T-cell (primary cell): ENCODE results near the gene NFX1. TPM values are rescaled to one million over a fixed set of nuclear protein-coding genes. Genes with fewer than 3 reads are reported as not detected.

Source experiments
- ATAC-seq, 4 experiments: fragments of 200-7000 bp in 3 of 4; fragments of 150-1000 bp in 1 of 4; cut with Tn5 transposase; replicated peaks in 1 of 4; 1 replicate in 3 of 4; 2 replicates in 1 of 4; pipeline ENCODE4 v1.10.0; 2021; ENCODE audit warnings: moderate library complexity in 3 of 4, mild to moderate bottlenecking in 2 of 4, moderate number of reproducible peaks in 1 of 4
- CTCF ChIA-PET, 2 donors: fragments of 300-600 bp; sonication (Branson Sonifier 250); formaldehyde crosslinking; loops; one replicate each; lab custom pipeline; 2022; ENCODE audit warnings: antibody characterized with exemption in 2 of 2; lab: Charles Lee
- POLR2A ChIA-PET, 2 donors: fragments of 300-600 bp; sonication (Branson Sonifier 250); formaldehyde crosslinking; loops; one replicate each; lab custom pipeline; 2022; ENCODE audit warnings: antibody characterized with exemption in 2 of 2; lab: Charles Lee
- DNase-seq, 35 experiments: peaks; one replicate each; pipeline versions ENCODE4 v3.0.0 to v3.0.0-alpha.2; 2013 to 2023
- H3K27ac ChIP-seq: one replicate; pipeline ENCODE4 v1.5.1; 2013; ENCODE audit warnings: low read length
- H3K27me3 ChIP-seq, 2 experiments: replicated peaks in 1 of 2; 1 replicate in 1 of 2; 2 replicates in 1 of 2; pipeline versions ENCODE4 v1.6.1 to v1.7.0; 2013; ENCODE audit warnings: low read length in 1 of 2, mixed read lengths in 1 of 2; ENCODE audit not compliant: control insufficient read depth in 2 of 2, insufficient read depth in 2 of 2; ENCODE audit errors: extremely low read depth in 1 of 2
- H3K36me3 ChIP-seq, 2 donors: 1 replicate in 1 of 2; 2 replicates in 1 of 2; pipeline versions ENCODE4 v1.6.1 to v1.7.0; 2013; ENCODE audit warnings: low read length in 1 of 2; ENCODE audit not compliant: control insufficient read depth in 2 of 2, insufficient read depth in 1 of 2; ENCODE audit errors: extremely low read depth in 1 of 2
- H3K4me1 ChIP-seq, 2 experiments: 1 replicate in 1 of 2; 2 replicates in 1 of 2; pipeline versions ENCODE4 v1.6.1 to v1.7.0; 2013; ENCODE audit warnings: low read length in 2 of 2, mixed read lengths in 1 of 2; ENCODE audit not compliant: insufficient read depth in 2 of 2, control insufficient read depth in 1 of 2; ENCODE audit errors: extremely low read depth in 1 of 2
- H3K4me3 ChIP-seq, 2 donors: 1 replicate in 1 of 2; 2 replicates in 1 of 2; pipeline versions ENCODE4 v1.5.1 to v1.7.0; 2013; ENCODE audit warnings: mild to moderate bottlenecking in 2 of 2, low read length in 1 of 2, moderate library complexity in 1 of 2; ENCODE audit not compliant: control insufficient read depth in 1 of 2; ENCODE audit errors: extremely low read depth in 1 of 2
- H3K9me3 ChIP-seq: 2 replicates; pipeline ENCODE4 v1.7.0; 2013
- H3K27ac Mint-ChIP-seq, 2 donors: one replicate each; pipeline ENCODE4 v1.8.0; 2020 to 2021; ENCODE audit warnings: mild to moderate bottlenecking in 2 of 2, mixed read lengths in 2 of 2
- H3K27me3 Mint-ChIP-seq, 2 donors: one replicate each; pipeline ENCODE4 v1.8.0; 2021 to 2022; ENCODE audit warnings: mixed read lengths in 2 of 2
- H3K36me3 Mint-ChIP-seq: one replicate; pipeline ENCODE4 v1.8.0; 2021; ENCODE audit warnings: mixed read lengths
- H3K4me1 Mint-ChIP-seq, 3 donors: one replicate each; pipeline ENCODE4 v1.8.0; 2020 to 2022; ENCODE audit warnings: mixed read lengths in 3 of 3, mild to moderate bottlenecking in 1 of 3
- H3K4me3 Mint-ChIP-seq, 3 donors: one replicate each; pipeline ENCODE4 v1.8.0; 2020 to 2022; ENCODE audit warnings: mild to moderate bottlenecking in 3 of 3, mixed read lengths in 3 of 3, moderate library complexity in 3 of 3
- H3K9me3 Mint-ChIP-seq, 3 donors: one replicate each; pipeline ENCODE4 v1.8.0; 2020 to 2022; ENCODE audit warnings: mixed read lengths in 3 of 3
- WGBS: methylation state at CpG from one replicate; pipeline ENCODE4 v1.1.5; 2013; ENCODE audit warnings: missing lambda C conversion rate; ENCODE audit not compliant: insufficient coverage; 5-methylcytosine and 5-hydroxymethylcytosine counted together
- total RNA-seq, 35 experiments: library from RNA in 6 of 35; stranded (reverse) in 6 of 35; fragments of 120-200 nt in 1 of 35; gene quantifications; one replicate each; pipeline versions ENCODE4 v1.2.1 to v1.2.4 and lab custom pipeline; 2013 to 2026

NFX1 gene
- total RNA-seq, 5 donors from 2014 or later (not counting 1 experiment from before 2014, with no cell fraction given): 41.5 to 55.8 (median 48.5) TPM

- 81% methylated on average over 3 of the region's 12 CpGs for WGBS
- H3K27ac ChIP-seq: no peak overlapping the region
- no peaks in the 10 kb centered on the region for H3K9me3 Mint-ChIP-seq
- ATAC-seq (no peak), DNase-seq (no peak)
- H3K4me3 Mint-ChIP-seq: peak overlapping the region in 1 of 3 donors; percentile 42
- H3K36me3 ChIP-seq: peaks cover 3 to 64% of the 10 kb centered on the region in 2 donors
- H3K27me3 Mint-ChIP-seq: no peaks in the 10 kb centered on the region
- H3K27ac Mint-ChIP-seq: peak overlapping the region in 1 of 2 donors; percentile 1
- no peaks in the 10 kb centered on the region for H3K27me3 ChIP-seq
- peaks cover 20 to 56% of the 10 kb centered on the region in 2 experiments for H3K4me1 ChIP-seq
- peaks cover 66% of the 10 kb centered on the region for H3K36me3 Mint-ChIP-seq
- peaks cover 80 to 94% (median 89%) of the 10 kb centered on the region in 3 donors for H3K4me1 Mint-ChIP-seq
- H3K4me3 ChIP-seq: no peak overlapping the region
- H3K9me3 ChIP-seq: no peaks in the 10 kb centered on the region
- POLR2A ChIA-PET: no interaction called here
- CTCF ChIA-PET: no interaction called here
Measured at GRCh38 chr9:33294670-33295432, 4.5 kb downstream of the NFX1 start.

- Histone ChIP-seq H3K36me3 (peaks cover 3 to 71% of the 10 kb centered on the region in 2 donors), H3K27ac (no peak overlapping the region), H3K4me1 (peaks cover 20 to 53% of the 10 kb centered on the region in 2 experiments), H3K27me3 (no peaks in the 10 kb centered on the region), H3K4me3 (no peak overlapping the region), H3K9me3 (no peaks in the 10 kb centered on the region)
- peaks cover 80 to 93% (median 92%) of the 10 kb centered on the region in 3 donors for H3K4me1 Mint-ChIP-seq
- peaks cover 69% of the 10 kb centered on the region for H3K36me3 Mint-ChIP-seq
- no CpG with 5 or more reads among the region's 2 CpGs for WGBS
- no peak for DNase-seq
- H3K27ac Mint-ChIP-seq: no peak overlapping the region
- no peaks in the 10 kb centered on the region for H3K27me3 Mint-ChIP-seq
- POLR2A ChIA-PET: no interaction called here
- CTCF ChIA-PET: no interaction called here
- H3K9me3 Mint-ChIP-seq: no peaks in the 10 kb centered on the region
- no peak for ATAC-seq
- peak overlapping the region in 1 of 3 donors; percentile 20 for H3K4me3 Mint-ChIP-seq
Measured at GRCh38 chr9:33295571-33295970, 5.3 kb downstream of the NFX1 start.

GRCh38 chr9:33297432-33297831, 7.1 kb downstream of the NFX1 start:
- H3K4me3 ChIP-seq: no peak overlapping the region
- POLR2A ChIA-PET: no interaction called here

GRCh38 chr9:33300546-33300945, 10.2 kb downstream of the NFX1 start:
- no peak overlapping the region for H3K4me3 ChIP-seq
- H3K27ac Mint-ChIP-seq: peak overlapping the region in 1 of 2 donors; percentile 23
- peaks cover 47 to 58% (median 50%) of the 10 kb centered on the region in 3 donors for H3K4me1 Mint-ChIP-seq
- DNase-seq (no peak), ATAC-seq (no peak)
- H3K27ac ChIP-seq: no peak overlapping the region
- no peaks in the 10 kb centered on the region for H3K27me3 Mint-ChIP-seq
- H3K27me3 ChIP-seq: no peaks in the 10 kb centered on the region
- H3K9me3 Mint-ChIP-seq: no peaks in the 10 kb centered on the region
- peaks cover 0 to 93% of the 10 kb centered on the region in 2 donors for H3K36me3 ChIP-seq
- peaks cover 55% of the 10 kb centered on the region for H3K36me3 Mint-ChIP-seq
- ChIA-PET POLR2A (no interaction called here), CTCF (no interaction called here)
- no peak overlapping the region for H3K4me3 Mint-ChIP-seq
- WGBS: no CpG with 5 or more reads among the region's 2 CpGs
- peaks cover 6 to 23% of the 10 kb centered on the region in 2 experiments for H3K4me1 ChIP-seq
- H3K9me3 ChIP-seq: no peaks in the 10 kb centered on the region

More at GRCh38 chr9:33297432-33297831, 7.1 kb downstream of the NFX1 start:
- Mint-ChIP-seq H3K27ac (peak overlapping the region; percentile 25 to 66), H3K4me1 (peaks cover 69 to 85% (median 79%) of the 10 kb centered on the region in 3 donors), H3K27me3 (no peaks in the 10 kb centered on the region), H3K36me3 (peaks cover 68% of the 10 kb centered on the region), H3K4me3 (peak overlapping the region; percentile 42 to 59 (median 42)), H3K9me3 (no peaks in the 10 kb centered on the region)
- peaks cover 3 to 81% of the 10 kb centered on the region in 2 donors for H3K36me3 ChIP-seq
- peak; percentile 22 to 73 (median 35) for ATAC-seq
- DNase-seq: peak in 10 of 35 experiments; percentile 6 to 52 (median 19)
- WGBS: no CpG with 5 or more reads among the region's 1 CpG
- H3K4me1 ChIP-seq: peaks cover 8 to 35% of the 10 kb centered on the region in 2 experiments
- no peak overlapping the region for H3K27ac ChIP-seq
- no peaks in the 10 kb centered on the region for H3K9me3 ChIP-seq
- CTCF ChIA-PET: interaction anchor here in 1 of 2 donors (1.1 to 1.3 kb wide), 2 partner anchors 10 to 11 kb away, joined by 3 to 7 read pairs; no protein-coding TSS in a partner anchor
- H3K27me3 ChIP-seq: no peaks in the 10 kb centered on the region

DNA sequence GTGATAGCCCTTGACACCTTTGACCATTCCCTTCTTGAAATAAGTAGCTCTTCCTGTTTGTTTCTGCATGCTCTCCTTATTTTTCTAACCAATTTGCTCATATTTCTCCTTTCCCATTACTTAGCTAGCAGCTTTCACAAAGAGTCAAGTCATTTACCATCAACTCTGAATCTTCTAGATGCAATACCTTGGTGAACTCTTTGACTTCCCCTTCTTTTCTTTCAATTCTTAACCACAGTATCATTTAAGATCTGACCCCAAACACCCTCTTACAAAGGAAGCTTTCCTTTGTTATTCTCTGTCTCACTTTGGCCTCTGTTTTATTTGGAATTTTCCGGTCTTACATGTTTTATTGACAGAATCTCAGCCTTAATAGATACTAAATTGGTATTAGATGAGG, 14.0 kb downstream of the NFX1 start:
- H3K27ac Mint-ChIP-seq: no peak overlapping the region
- DNase-seq: no peak
- peaks cover 9 to 23% (median 13%) of the 10 kb centered on the region in 3 donors for H3K4me1 Mint-ChIP-seq
- POLR2A ChIA-PET: interaction anchor here in 1 of 2 donors (0.6 kb wide), 2 partner anchors 19 to 35 kb away, joined by 3 read pairs; no protein-coding TSS in a partner anchor
- Histone ChIP-seq H3K27ac (no peak overlapping the region), H3K4me3 (no peak overlapping the region), H3K27me3 (no peaks in the 10 kb centered on the region), H3K4me1 (no peaks in the 10 kb centered on the region), H3K36me3 (peaks cover 0 to 96% of the 10 kb centered on the region in 2 donors), H3K9me3 (no peaks in the 10 kb centered on the region)
- CTCF ChIA-PET: no interaction called here
- H3K4me3 Mint-ChIP-seq: no peak overlapping the region
- no peaks in the 10 kb centered on the region for H3K9me3 Mint-ChIP-seq
- peaks cover 26% of the 10 kb centered on the region for H3K36me3 Mint-ChIP-seq
- WGBS: no CpG with 5 or more reads among the region's 1 CpG
- H3K27me3 Mint-ChIP-seq: no peaks in the 10 kb centered on the region
- ATAC-seq: no peak

GRCh38 chr9:33306037-33306436, 15.7 kb downstream of the NFX1 start:
- Histone ChIP-seq H3K4me3 (no peak overlapping the region), H3K27me3 (no peaks in the 10 kb centered on the region), H3K9me3 (no peaks in the 10 kb centered on the region), H3K4me1 (no peaks in the 10 kb centered on the region), H3K36me3 (peaks cover 0 to 95% of the 10 kb centered on the region in 2 donors), H3K27ac (no peak overlapping the region)
- ChIA-PET CTCF (no interaction called here), POLR2A (no interaction called here)
- H3K4me1 Mint-ChIP-seq: peaks cover under 1 to 7% (median 3%) of the 10 kb centered on the region in 3 donors
- H3K9me3 Mint-ChIP-seq: no peaks in the 10 kb centered on the region
- WGBS: 46% methylated on average over 3 of the region's 3 CpGs
- DNase-seq: no peak
- no peak overlapping the region for H3K4me3 Mint-ChIP-seq
- no peak overlapping the region for H3K27ac Mint-ChIP-seq
- peaks cover 30% of the 10 kb centered on the region for H3K36me3 Mint-ChIP-seq
- H3K27me3 Mint-ChIP-seq: no peaks in the 10 kb centered on the region
- ATAC-seq: no peak
